LNCAP (cell line): Measurements from ENCODE around the gene PRSS22.

Experiments
- CTCF ChIP-seq: fragments of 450-650 bp; IDR thresholded peaks from 2 replicates; pipeline ENCODE4 v1.5.1; 2017; ENCODE audit warnings: mild to moderate bottlenecking

PRSS22 gene

DNA sequence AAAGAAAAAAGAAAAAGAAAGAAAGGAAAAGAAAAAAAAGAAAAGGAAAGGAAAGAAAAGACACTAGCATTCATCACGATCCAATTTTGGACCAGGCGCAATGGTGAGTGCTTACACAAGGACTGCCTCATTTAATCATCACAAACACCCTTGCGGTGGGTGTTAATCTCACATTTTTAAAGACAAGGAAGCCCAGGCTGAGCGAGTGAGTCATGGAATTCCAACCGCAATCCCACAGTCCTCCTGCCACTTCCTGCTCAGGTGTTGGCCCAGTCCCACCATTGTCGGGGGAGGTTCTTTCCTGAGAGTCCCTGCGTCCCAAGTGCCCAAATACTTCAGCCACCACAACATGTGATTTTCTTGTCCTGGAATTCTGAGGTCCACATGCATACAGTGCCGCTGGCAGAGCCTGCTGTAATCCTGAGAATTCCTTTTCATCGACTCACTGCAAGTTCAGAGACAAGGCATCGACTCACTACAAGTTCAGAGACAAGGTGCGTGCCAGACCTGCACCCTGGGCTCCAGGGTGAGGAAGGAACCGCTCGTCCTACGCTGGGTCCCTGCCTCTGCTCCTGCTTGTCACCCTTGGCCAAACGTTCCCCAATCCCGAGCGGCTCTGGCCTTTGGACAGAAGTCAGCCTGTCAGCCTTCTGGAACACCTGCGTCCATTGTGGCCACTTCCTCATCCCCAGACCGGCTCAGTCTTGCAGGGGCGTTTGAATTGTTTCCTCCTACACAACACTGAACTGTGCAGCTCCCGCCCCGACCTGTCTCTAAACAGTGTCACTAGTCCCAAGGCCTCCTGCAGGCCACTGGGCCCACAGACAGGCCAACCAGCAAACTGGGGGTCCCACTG lies 22.1 kb downstream of the PRSS22 start:
- no peak for TF ChIP-seq CTCF

GRCh38 chr16:2834968-2835367 lies 23.0 kb downstream of the PRSS22 start:
- no peak for TF ChIP-seq CTCF

DNA sequence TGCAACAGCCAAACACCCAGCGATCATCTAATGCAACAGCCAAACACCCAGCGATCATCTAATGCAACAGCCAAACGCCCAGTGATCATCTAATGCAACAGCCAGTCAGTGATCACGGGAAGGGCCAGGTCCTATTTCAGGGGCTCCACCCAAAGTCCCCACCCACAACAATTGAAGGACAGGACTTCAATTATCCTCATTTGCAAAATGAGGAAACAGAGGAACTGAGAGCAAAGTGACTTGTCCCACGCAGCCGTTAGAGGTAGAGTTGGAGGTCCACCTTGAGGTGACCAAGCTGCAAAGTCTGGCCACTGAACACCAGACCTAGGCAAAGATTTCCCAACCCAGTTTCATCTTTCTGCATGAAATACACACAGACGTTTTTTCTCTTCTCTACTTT lies 24.2 kb downstream of the PRSS22 start:
- TF ChIP-seq CTCF, result no peak

GRCh38 chr16:2831203-2831602 lies 26.8 kb downstream of the PRSS22 start:
- TF ChIP-seq CTCF, result no peak

DNA sequence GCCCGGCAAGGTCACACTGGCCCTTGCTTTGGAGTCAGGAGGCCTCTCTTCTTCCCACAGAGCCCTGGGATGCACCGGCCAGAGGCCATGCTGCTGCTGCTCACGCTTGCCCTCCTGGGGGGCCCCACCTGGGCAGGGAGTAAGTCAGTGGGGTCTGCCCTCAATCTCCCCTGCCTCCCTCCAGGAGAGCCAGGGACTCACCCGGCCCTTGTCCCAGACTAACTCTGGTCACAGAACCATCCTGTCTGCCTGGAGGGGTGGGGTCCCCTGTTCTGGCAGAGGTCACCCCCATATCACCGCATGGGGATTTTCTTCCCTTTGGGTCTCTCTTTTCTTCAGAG lies 27.6 kb downstream of the PRSS22 start:
- no peak for TF ChIP-seq CTCF

- TF ChIP-seq CTCF, result no peak
These were observed 28.2 kb downstream of the PRSS22 start, which contains the start of gene ZG16B for GRCh38 chr16:2829501-2830354. ZG16B (plus strand) TSS chr16:2830303; CDS start chr16:2830442, 139 bp downstream.

- no peak for TF ChIP-seq CTCF
These were observed 29.0 kb downstream of the PRSS22 start for GRCh38 chr16:2828876-2829430.
